Measurements from ENCODE around the gene GDF11.

Gene GDF11

GRCh38 chr12:55742719-55743405 is at the start of gene GDF11:
GDF11 (plus strand) TSS chr12:55743122; CDS start chr12:55743317, 195 bp downstream.
- no peak for DNase-seq (ENCODE audit: extremely low read depth, low read depth)
- no peak for TF ChIP-seq CTCF (IDR thresholded peaks at IDR 0.05; ENCODE audit: low read depth, low read length)

- no peak for DNase-seq (ENCODE audit: extremely low read depth, low read depth)
- no peak for TF ChIP-seq CTCF (IDR thresholded peaks at IDR 0.05; ENCODE audit: low read depth, low read length)
These were observed 49.4 kb upstream of the GDF11 start for GRCh38 chr12:55693323-55694187.

GRCh38 chr12:55694188-55694515 is 48.8 kb upstream of the GDF11 start:
- no peak for TF ChIP-seq CTCF (IDR thresholded peaks at IDR 0.05; ENCODE audit: low read depth, low read length)
- DNase-seq (ENCODE audit: extremely low read depth, low read depth), result no peak

- DNase-seq (ENCODE audit: extremely low read depth, low read depth), result no peak
- no peak for TF ChIP-seq CTCF (IDR thresholded peaks at IDR 0.05; ENCODE audit: low read depth, low read length)
These were observed 48.3 kb upstream of the GDF11 start for GRCh38 chr12:55694651-55695050.

- no peak for DNase-seq (ENCODE audit: extremely low read depth, low read depth)
- TF ChIP-seq CTCF (IDR thresholded peaks at IDR 0.05; ENCODE audit: low read depth, low read length), result no peak
These were observed 47.6 kb upstream of the GDF11 start for GRCh38 chr12:55695349-55695748.

- no peak for DNase-seq (ENCODE audit: extremely low read depth, low read depth)
- no peak for TF ChIP-seq CTCF (IDR thresholded peaks at IDR 0.05; ENCODE audit: low read depth, low read length)
These were observed 46.8 kb upstream of the GDF11 start for GRCh38 chr12:55696141-55696540.

GRCh38 chr12:55696796-55697462 is 46.0 kb upstream of the GDF11 start:
- TF ChIP-seq CTCF (IDR thresholded peaks at IDR 0.05; ENCODE audit: low read depth, low read length), result no peak
- no peak for DNase-seq (ENCODE audit: extremely low read depth, low read depth)

Data from AG09319 (cell line).